ENCODE measurements around the gene RAB6C.
"Not testable (repeated sequence)": the region's sequence is repeated elsewhere in the genome, so short reads cannot be mapped to it uniquely, and the experiment has no call there.

Gene RAB6C

DNA sequence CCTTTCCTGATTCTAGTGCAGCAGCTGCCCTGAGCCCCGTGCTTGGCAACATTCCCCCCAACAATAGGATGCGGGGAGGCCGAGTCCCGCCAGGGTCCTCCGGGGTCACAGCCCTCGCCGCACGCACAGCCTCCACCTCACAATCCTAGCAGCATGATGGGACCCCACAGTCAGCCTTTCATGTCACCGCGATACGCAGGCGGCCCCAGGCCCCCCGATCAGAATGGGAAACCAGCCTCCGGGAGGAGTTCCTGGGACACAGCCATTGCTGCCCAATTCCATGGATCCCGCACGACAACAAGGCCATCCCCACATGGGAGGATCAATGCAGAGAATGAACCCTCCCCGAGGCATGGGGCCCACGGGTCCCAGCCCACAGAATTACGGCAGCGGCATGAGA, 13.7 kb downstream of the RAB6C start:
- DNase-seq (ENCODE audit: low read depth in 4 of 4, low spot score in 1 of 4) = not testable (repeated sequence)

DNA sequence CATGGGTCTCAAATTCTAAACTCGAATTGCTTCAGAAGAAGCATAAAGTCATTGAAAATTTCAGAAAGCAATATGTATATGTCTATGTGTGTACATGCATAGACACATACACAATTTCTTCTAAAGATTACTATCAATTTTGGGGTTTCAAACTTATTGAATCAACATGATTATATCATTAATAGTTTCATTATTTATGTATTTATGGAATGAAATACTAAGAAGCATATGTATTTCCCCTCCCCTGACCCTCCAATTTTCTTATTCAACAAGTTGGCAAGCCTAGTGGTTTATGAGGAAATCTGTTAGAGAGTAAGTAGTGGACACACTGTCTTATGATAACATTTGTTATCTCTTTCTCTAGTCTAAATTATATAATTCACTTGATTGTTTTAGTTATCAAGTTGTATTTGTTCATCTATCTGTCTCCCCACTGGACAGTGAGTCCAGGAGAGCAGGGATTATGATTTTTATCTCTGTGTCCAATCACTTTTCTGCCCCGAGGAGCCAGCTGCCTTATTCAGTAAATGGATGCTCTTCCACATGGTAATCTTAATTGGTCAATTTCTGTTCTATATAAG, 17.3 kb downstream of the RAB6C start:
- DNase-seq (ENCODE audit: low read depth in 4 of 4, low spot score in 1 of 4) = not testable (repeated sequence)

DNA sequence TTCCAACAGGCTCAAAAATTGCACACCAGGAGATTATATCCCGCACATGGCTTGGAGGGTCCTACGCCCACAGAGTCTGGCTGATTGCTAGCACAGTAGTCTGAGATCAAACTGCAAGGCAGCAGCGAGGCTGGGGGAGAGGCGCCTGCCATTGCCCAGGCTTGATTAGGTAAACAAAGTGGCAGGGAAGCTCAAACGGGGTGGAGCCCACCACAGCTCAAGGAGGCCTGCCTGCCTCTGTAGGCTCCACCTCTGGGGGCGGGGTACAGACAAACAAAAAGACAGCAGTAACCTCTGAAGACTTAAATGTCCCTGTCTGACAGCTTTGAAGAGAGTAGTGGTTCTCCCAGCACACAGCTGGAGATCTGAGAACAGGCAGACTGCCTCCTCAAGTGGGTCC, 19.3 kb downstream of the RAB6C start:
- not testable (repeated sequence) for DNase-seq (ENCODE audit: low read depth in 4 of 4, low spot score in 1 of 4)

DNA sequence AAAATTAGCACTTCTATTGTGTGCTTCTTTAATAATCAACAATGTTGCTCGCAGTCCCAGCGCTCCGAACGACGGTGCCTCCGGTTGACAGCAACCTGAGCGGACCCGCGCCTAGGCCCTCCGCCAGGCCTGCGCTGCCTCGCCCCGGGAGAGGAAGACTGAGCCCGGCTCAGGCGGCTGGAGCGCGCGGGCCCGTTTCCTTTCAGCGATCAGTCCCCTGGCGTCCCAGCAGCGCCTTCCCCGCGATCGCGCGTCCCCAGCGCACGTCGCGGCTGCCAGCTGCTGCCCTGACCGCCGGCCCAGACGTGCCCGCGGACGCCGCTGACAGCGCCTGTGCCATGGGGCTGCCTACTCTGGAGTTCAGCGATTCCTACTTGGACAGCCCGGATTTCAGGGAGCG, 26.4 kb downstream of the RAB6C start:
- DNase-seq (ENCODE audit: low read depth in 4 of 4, low spot score in 1 of 4) = not testable (repeated sequence)

DNA sequence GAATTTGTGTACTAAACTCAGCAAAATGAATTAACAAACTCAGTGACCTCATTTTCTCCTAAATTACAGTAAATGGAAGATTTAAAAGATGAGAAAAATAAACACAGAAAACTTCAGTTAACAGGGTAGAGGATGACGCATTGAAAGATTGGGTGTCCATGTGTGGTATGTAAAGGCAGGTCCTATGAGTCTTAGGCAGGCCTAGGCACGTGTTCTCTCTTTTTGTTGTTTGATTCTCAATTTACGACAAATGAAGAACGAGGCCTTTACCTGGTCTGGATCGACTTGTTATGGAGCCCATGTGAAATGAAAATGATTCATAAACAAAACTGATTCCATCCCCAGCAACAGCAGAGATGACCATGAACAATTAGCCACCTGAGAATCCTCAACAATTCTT, 37.2 kb downstream of the RAB6C start:
- DNase-seq (ENCODE audit: low read depth in 4 of 4, low spot score in 1 of 4) = not testable (repeated sequence)

DNA sequence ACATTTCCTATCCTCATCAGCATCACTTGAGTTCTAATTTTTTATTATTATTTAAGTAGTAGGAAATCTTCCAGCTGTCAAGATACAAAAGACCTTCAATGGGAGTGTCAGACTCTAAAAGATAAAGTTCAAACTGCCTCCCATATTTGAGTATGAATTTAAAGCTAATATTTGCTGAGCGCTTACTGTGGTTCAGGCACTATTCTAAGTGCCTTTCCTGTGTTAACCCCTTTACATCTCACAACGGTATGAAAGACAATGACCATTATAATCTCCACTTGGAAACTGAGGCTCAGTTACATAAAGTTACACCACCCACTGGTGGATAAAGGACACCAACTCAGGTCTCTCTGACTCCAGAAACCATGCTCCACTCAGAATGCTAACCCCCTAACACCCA, 39.9 kb downstream of the RAB6C start:
- DNase-seq (ENCODE audit: low read depth in 4 of 4, low spot score in 1 of 4) = no peak

DNA sequence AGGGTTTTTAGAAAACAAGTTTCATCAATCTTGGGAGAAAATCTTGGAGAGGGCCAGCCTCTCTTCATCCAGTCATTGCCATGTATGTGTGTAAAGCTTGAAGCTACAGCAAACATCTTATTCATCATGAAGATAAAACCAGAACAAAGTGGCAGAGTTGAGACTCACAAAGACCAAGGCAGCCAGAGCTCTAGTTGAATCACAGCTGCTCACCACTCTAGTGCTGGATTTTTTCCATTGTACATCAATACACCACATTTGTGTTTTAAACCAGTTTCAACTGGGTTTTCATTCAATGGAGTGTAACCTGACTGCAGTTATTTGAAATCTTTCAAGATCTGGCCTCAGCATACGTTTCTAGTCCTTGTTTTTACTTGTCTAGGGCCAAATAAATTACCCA, 40.6 kb downstream of the RAB6C start:
- DNase-seq (ENCODE audit: low read depth in 4 of 4, low spot score in 1 of 4) = not testable (repeated sequence)

DNA sequence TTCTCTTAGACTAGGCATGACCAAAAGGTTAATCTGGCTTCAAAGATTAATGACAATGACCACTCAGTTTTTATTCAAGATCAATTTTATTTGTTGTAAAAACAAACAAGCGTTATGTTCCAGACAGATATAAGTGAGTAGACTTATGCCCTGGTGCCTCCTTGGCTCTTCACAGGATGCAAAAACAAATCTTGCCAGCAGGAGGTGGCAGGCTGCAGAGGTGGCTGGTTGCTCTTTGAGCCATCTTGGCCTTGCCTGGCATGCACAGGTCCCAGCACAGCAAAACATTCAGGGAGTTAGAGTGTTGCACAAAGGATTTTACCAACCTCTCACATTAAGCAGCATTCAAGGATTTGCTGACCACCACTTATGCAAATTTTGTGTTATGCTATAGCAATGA, 46.5 kb downstream of the RAB6C start:
- DNase-seq (ENCODE audit: low read depth in 4 of 4, low spot score in 1 of 4) = not testable (repeated sequence)
